ENCODE data around the gene DHX32.

DNA sequence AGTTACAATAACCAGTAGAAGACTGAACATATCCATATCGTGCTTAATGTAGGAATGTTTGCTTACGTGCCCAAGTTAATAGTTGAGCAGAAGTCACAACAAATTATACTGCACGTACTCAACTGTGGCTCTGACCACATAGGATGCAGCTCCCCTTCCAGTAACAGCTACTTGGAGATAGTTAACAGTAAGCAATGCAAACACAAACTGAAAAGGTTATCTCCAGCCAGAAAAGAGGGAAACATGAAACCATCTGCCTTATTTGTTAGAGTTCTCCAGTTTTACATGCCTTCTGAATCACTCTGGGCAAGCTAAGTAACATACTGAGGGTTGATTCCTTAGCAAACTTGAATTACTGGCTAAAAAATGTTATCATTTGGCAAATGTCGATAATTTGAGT lies 9.8 kb downstream of the DHX32 start:
- TF ChIP-seq, protein P1, sequence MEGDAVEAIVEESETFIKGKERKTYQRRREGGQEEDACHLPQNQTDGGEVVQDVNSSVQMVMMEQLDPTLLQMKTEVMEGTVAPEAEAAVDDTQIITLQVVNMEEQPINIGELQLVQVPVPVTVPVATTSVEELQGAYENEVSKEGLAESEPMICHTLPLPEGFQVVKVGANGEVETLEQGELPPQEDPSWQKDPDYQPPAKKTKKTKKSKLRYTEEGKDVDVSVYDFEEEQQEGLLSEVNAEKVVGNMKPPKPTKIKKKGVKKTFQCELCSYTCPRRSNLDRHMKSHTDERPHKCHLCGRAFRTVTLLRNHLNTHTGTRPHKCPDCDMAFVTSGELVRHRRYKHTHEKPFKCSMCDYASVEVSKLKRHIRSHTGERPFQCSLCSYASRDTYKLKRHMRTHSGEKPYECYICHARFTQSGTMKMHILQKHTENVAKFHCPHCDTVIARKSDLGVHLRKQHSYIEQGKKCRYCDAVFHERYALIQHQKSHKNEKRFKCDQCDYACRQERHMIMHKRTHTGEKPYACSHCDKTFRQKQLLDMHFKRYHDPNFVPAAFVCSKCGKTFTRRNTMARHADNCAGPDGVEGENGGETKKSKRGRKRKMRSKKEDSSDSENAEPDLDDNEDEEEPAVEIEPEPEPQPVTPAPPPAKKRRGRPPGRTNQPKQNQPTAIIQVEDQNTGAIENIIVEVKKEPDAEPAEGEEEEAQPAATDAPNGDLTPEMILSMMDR (conservative IDR thresholded peaks at IDR 0.05; ENCODE audit: low read depth, low read length) = no peak
- TF ChIP-seq, protein P2, sequence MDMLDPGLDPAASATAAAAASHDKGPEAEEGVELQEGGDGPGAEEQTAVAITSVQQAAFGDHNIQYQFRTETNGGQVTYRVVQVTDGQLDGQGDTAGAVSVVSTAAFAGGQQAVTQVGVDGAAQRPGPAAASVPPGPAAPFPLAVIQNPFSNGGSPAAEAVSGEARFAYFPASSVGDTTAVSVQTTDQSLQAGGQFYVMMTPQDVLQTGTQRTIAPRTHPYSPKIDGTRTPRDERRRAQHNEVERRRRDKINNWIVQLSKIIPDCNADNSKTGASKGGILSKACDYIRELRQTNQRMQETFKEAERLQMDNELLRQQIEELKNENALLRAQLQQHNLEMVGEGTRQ (IDR thresholded peaks at IDR 0.05; ENCODE audit: low read depth, low read length) = no peak
- no peak for TF ChIP-seq POLR2A (IDR thresholded peaks at IDR 0.05; ENCODE audit: low read depth, low read length)

Measured in IMR-90 (cell line).